Adrenal gland (tissue), 19 donors: ENCODE data around the gene RINT1. TPM values are rescaled to one million over a fixed set of nuclear protein-coding genes. Genes with fewer than 3 reads are reported as not detected.

Experiments used
- DNase-seq, 7 donors: peaks; one replicate each; pipeline ENCODE4 v3.0.0-alpha.2; 2019 to 2020
- H3K27ac ChIP-seq, 5 donors: fragments of 200-600 bp; sonication (generic) in 4 of 5; 1 replicate in 3 of 5; 2 replicates in 2 of 5; pipeline versions ENCODE4 v1.5.1 to v1.8.0; 2016 to 2020; ENCODE audit warnings: mild to moderate bottlenecking in 1 of 5
- H3K27me3 ChIP-seq: fragments of 200-600 bp; 2 replicates; pipeline ENCODE4 v1.8.0; 2021
- H3K36me3 ChIP-seq, 2 donors: fragments of 200-600 bp; replicated peaks in 1 of 2; 1 replicate in 1 of 2; 2 replicates in 1 of 2; pipeline versions ENCODE4 v1.5.1 to v1.8.0; 2018 to 2022
- H3K4me1 ChIP-seq, 2 donors: fragments of 200-600 bp; replicated peaks in 1 of 2; 1 replicate in 1 of 2; 2 replicates in 1 of 2; pipeline versions ENCODE4 v1.5.1 to v1.8.0; 2018 to 2021
- H3K4me3 ChIP-seq, 4 donors: fragments of 200-600 bp; sonication (generic) in 3 of 4; one replicate each; pipeline ENCODE4 v1.5.1; 2016 to 2018
- H3K9me3 ChIP-seq, 3 donors: fragments of 200-600 bp; sonication (generic) in 1 of 3; replicated peaks in 1 of 3; 1 replicate in 2 of 3; 2 replicates in 1 of 3; pipeline versions ENCODE4 v1.5.1 to v1.8.0; 2016 to 2021
- CTCF ChIP-seq, 6 experiments: fragments of 450-650 bp in 4 of 6; fragments of 200-600 bp in 2 of 6; sonication (generic) in 1 of 6; IDR thresholded peaks; 1 replicate in 5 of 6; 2 replicates in 1 of 6; pipeline versions ENCODE4 v1.5.1 to v1.8.0; 2016 to 2021; ENCODE audit warnings: antibody characterized with exemption in 6 of 6, mild to moderate bottlenecking in 2 of 6, moderate library complexity in 1 of 6
- POLR2A ChIP-seq, 2 donors: fragments of 450-650 bp; IDR thresholded peaks; one replicate each; pipeline ENCODE4 v1.6.1; 2017; ENCODE audit warnings: antibody characterized with exemption in 2 of 2, mild to moderate bottlenecking in 2 of 2, moderate library complexity in 1 of 2
- WGBS, 4 donors: extraction: QIAGEN DNeasy Blood & Tissue Kit in 2 of 4; methylation state at CpG; one replicate each; pipeline versions ENCODE4 v1.1.5 to v1.1.7; 2013 to 2017; 5-methylcytosine and 5-hydroxymethylcytosine counted together
- intact Hi-C, 2 donors: fragments of 100-400 bp; cut with DNase I; formaldehyde crosslinking; loops; one replicate each; pipeline versions ENCODE4 v1.14.1 to v1.15.0; 2022 to 2023
- long read RNA-seq, 10 donors: library from polyadenylated mRNA in 3 of 10; unstranded in 2 of 10; stranded (forward) in 1 of 10; transcript quantifications; one replicate each; pipeline ENCODE4 v2.0.0 and lab custom pipeline, GENCODE V29; 2021 to 2026
- polyA plus RNA-seq, 3 donors: library from polyadenylated mRNA; stranded (reverse); fragments of 200-250 nt in 2 of 3; fragments of 350-450 nt in 1 of 3; fragmentation: Illumina TruSeq in 1 of 3; extraction: RNeasy Lipid Tissue Mini Kit (QIAGEN cat#74804) in 1 of 3; gene quantifications; one replicate each; pipeline ENCODE4 v1.2.3, GENCODE V29; 2013 to 2014
- total RNA-seq, 9 donors: library from RNA; depleted of rRNA in 4 of 9; stranded (reverse); fragments of >200 nt in 4 of 9; fragments of 120-200 nt in 1 of 9; fragmentation: NEBNext Ultra II Directional in 1 of 9; extraction: Animal tissue kit (Norgen Biotek cat#: 25700) in 1 of 9; gene quantifications; one replicate each; pipeline versions ENCODE4 v1.1.0 to v1.2.4, GENCODE V29; 2013 to 2023
- donor health status: healthy with polysubstance abuse.
- donor health status: Bipolar disorder and iron deficiency.
- donor health status: DM: yes; HTN: yes; CAD: no.
- donor health status: DM: no; HTN: no; CAD: no.
- donor health status: DM: no; HTN: no; CAD: no.
- donor health status: DM: yes; HTN: yes; CAD: no.

The RINT1 gene
- 10 to 100 TPM in 8 of 9 donors, 1 to 10 TPM in 1; 9.8 to 20.2 (median 12.8) TPM for total RNA-seq
- polyA plus RNA-seq, result 10 to 100 TPM; 16.6 to 25.8 (median 20.1) TPM
- long read RNA-seq, donor 1, partial matches to known transcripts, result 0 of 4 reads
- long read RNA-seq, donor 1, other reads (novel, unspliced or antisense), result 0 of 4 reads
- long read RNA-seq, donor 2, partial matches to known transcripts, result 0 of 1 reads
- long read RNA-seq, donor 2, other reads (novel, unspliced or antisense), result 0 of 1 reads
- long read RNA-seq, donor 3, transcript RINT1-201 (15 exons, 2,976 nt), result major isoform, 6 of 6 reads
- long read RNA-seq, donor 3, partial matches to known transcripts, result 0 of 6 reads
- long read RNA-seq, donor 3, other reads (novel, unspliced or antisense), result 0 of 6 reads
- long read RNA-seq, donor 4, transcript RINT1-201 (15 exons, 2,976 nt), result major isoform, 6 of 6 reads
- long read RNA-seq, donor 4, partial matches to known transcripts, result 0 of 6 reads
- long read RNA-seq, donor 4, other reads (novel, unspliced or antisense), result 0 of 6 reads
- long read RNA-seq, donor 5, transcript RINT1-201 (15 exons, 2,976 nt), result major isoform, 25 of 29 reads
- long read RNA-seq, donor 5, partial matches to known transcripts, result 0 of 29 reads
- long read RNA-seq, donor 5, other reads (novel, unspliced or antisense), result 4 of 29 reads
- long read RNA-seq, donor 6, partial matches to known transcripts, result 1 of 3 reads
- long read RNA-seq, donor 6, other reads (novel, unspliced or antisense), result 0 of 3 reads
- long read RNA-seq, donor 7, result 0 reads
- long read RNA-seq, donor 8, transcript RINT1-201 (15 exons, 2,976 nt), result major isoform, 5 of 10 reads
- long read RNA-seq, donor 8, partial matches to known transcripts, result 5 of 10 reads
- long read RNA-seq, donor 8, other reads (novel, unspliced or antisense), result 0 of 10 reads
- long read RNA-seq, donor 9, partial matches to known transcripts, result 0 of 3 reads
- long read RNA-seq, donor 9, other reads (novel, unspliced or antisense), result 0 of 3 reads
- long read RNA-seq, donor 10, partial matches to known transcripts, result 0 of 1 reads
- long read RNA-seq, donor 10, other reads (novel, unspliced or antisense), result 0 of 1 reads

GRCh38 chr7:105531792-105532671 is at the start of gene RINT1:
RINT1 (plus strand) TSS chr7:105532201; CDS start chr7:105532316, 115 bp downstream.
- no peaks in the 10 kb centered on the region for H3K27me3 ChIP-seq
- H3K4me1 ChIP-seq, result peaks cover 8 to 15% of the 10 kb centered on the region in 2 donors
- intact Hi-C loops, result no loop called here
- H3K27ac ChIP-seq, result peak within 1 kb of the TSS; percentile 26 to 86 (median 81)
- H3K36me3 ChIP-seq, result peaks cover 0 to 12% of the 10 kb centered on the region in 2 donors
- no peaks in the 10 kb centered on the region for H3K9me3 ChIP-seq
- H3K4me3 ChIP-seq, result peak within 1 kb of the TSS; percentile 66 to 98 (median 93)
- 1 to 7% (median 2%) methylated on average over 15 to 42 of the region's 42 CpGs for WGBS, 4 donors
- DNase-seq, result peak; percentile 89 to 96 (median 92)
- TF ChIP-seq CTCF (IDR thresholded peaks at IDR 0.05) (peak; percentile 33 to 56 (median 50)), POLR2A (IDR thresholded peaks at IDR 0.05) (peak; percentile 82 to 92)

- peak in 1 of 7 donors; percentile 5 for DNase-seq
- intact Hi-C loops, result loop anchor here in 1 of 2 donors (10.0 kb wide), 1 partner anchor 83 kb away; no protein-coding TSS in a partner anchor
- TF ChIP-seq POLR2A (IDR thresholded peaks at IDR 0.05), result no peak
- TF ChIP-seq CTCF (IDR thresholded peaks at IDR 0.05), result peak; percentile 19 to 51 (median 44)
- no peaks in the 10 kb centered on the region for H3K36me3 ChIP-seq
- 60 to 73% (median 61%) methylated on average over 6 of the region's 6 CpGs for WGBS, 4 donors
- H3K9me3 ChIP-seq, result no peaks in the 10 kb centered on the region
- H3K27ac ChIP-seq, result no peak overlapping the region
- H3K4me1 ChIP-seq, result no peaks in the 10 kb centered on the region
- no peaks in the 10 kb centered on the region for H3K27me3 ChIP-seq
- H3K4me3 ChIP-seq, result no peak overlapping the region
These were observed 44.1 kb upstream of the RINT1 start for GRCh38 chr7:105487579-105488571.

- WGBS, 4 donors, result 64 to 81% (median 73%) methylated on average over 3 of the region's 3 CpGs
- TF ChIP-seq POLR2A (IDR thresholded peaks at IDR 0.05) (no peak), CTCF (IDR thresholded peaks at IDR 0.05) (no peak)
- H3K4me3 ChIP-seq, result no peak overlapping the region
- no peaks in the 10 kb centered on the region for H3K9me3 ChIP-seq
- no peak overlapping the region for H3K27ac ChIP-seq
- no peaks in the 10 kb centered on the region for H3K4me1 ChIP-seq
- H3K36me3 ChIP-seq, result no peaks in the 10 kb centered on the region
- DNase-seq, result no peak
- no peaks in the 10 kb centered on the region for H3K27me3 ChIP-seq
- intact Hi-C loops, result loop anchor here in 1 of 2 donors (10.0 kb wide), 1 partner anchor 85 kb away; no protein-coding TSS in a partner anchor
These were observed 42.6 kb upstream of the RINT1 start for GRCh38 chr7:105489409-105489808.
